Stomach (tissue), 9 donors: ENCODE measurements around the gene MALSU1. TPM values are rescaled to one million over a fixed set of nuclear protein-coding genes. Genes with fewer than 3 reads are reported as not detected.

Source experiments
- DNase-seq, 2 donors: peaks; one replicate each; pipeline versions ENCODE4 v3.0.0 to v3.0.0-alpha.2; 2013 to 2019
- H3K27ac ChIP-seq, 5 donors: fragments of 200-600 bp in 4 of 5; sonication (generic) in 4 of 5; one replicate each; pipeline ENCODE4 v1.5.1; 2013 to 2019; ENCODE audit warnings: mild to moderate bottlenecking in 1 of 5, moderate library complexity in 1 of 5
- H3K27me3 ChIP-seq, 3 donors: fragments of 200-600 bp; sonication (generic); one replicate each; pipeline ENCODE4 v1.5.1; 2017 to 2019; ENCODE audit warnings: mixed run types in 1 of 3
- H3K36me3 ChIP-seq, 4 donors: fragments of 200-600 bp; sonication (generic); 1 replicate in 3 of 4; 2 replicates in 1 of 4; pipeline ENCODE4 v1.5.1; 2016 to 2019
- H3K4me1 ChIP-seq, 4 donors: fragments of 200-600 bp; sonication (generic); one replicate each; pipeline ENCODE4 v1.5.1; 2016 to 2019
- H3K4me3 ChIP-seq, 4 donors: fragments of 200-600 bp; sonication (generic) in 3 of 4; one replicate each; pipeline ENCODE4 v1.5.1; 2016 to 2019; ENCODE audit warnings: mild to moderate bottlenecking in 1 of 4
- H3K9me3 ChIP-seq, 4 donors: fragments of 200-600 bp; sonication (generic); one replicate each; pipeline ENCODE4 v1.5.1; 2016 to 2019
- EP300 ChIP-seq: sonication (generic); formaldehyde crosslinking; IDR thresholded peaks from one replicate; pipeline ENCODE4 v1.6.1; 2017; ENCODE audit warnings: antibody characterized with exemption
- POLR2A ChIP-seq, 4 donors: fragments of 450-650 bp; IDR thresholded peaks; one replicate each; pipeline ENCODE4 v1.6.1; 2016; ENCODE audit warnings: antibody characterized with exemption in 4 of 4, control low read depth in 2 of 4, mild to moderate bottlenecking in 1 of 4, moderate library complexity in 1 of 4
- POLR2AphosphoS5 ChIP-seq, 3 donors: sonication (generic); formaldehyde crosslinking; IDR thresholded peaks; one replicate each; pipeline ENCODE4 v1.6.1; 2016; ENCODE audit warnings: antibody characterized with exemption in 3 of 3
- WGBS, 5 donors: extraction: QIAGEN DNeasy Blood & Tissue Kit in 3 of 5; methylation state at CpG; one replicate each; pipeline versions ENCODE4 v1.1.5 to v1.1.7; 2013 to 2018; 5-methylcytosine and 5-hydroxymethylcytosine counted together
- intact Hi-C: fragments of 100-400 bp; cut with DNase I; formaldehyde crosslinking; loops from one replicate; pipeline ENCODE4 v1.15.1; 2023; ENCODE audit warnings: low total_unique reads
- polyA plus RNA-seq, 3 donors: library from polyadenylated mRNA; stranded (reverse); fragments of 200-250 nt; gene quantifications; one replicate each; pipeline ENCODE4 v1.2.3, GENCODE V29; 2013
- total RNA-seq, 5 donors: library from RNA; depleted of rRNA; stranded (reverse); fragments of >200 nt; gene quantifications; one replicate each; pipeline versions ENCODE4 v1.1.0 to v1.2.3, GENCODE V29; 2014 to 2016
- TF ChIP-seq, protein P1 (sequence below), 7 experiments: fragments of 450-650 bp in 4 of 7; fragments of 200-600 bp in 3 of 7; sonication (generic) in 3 of 7; IDR thresholded peaks; one replicate each; pipeline ENCODE4 v1.5.1; 2016 to 2019; ENCODE audit warnings: antibody characterized with exemption in 7 of 7, control low read depth in 2 of 7, mild to moderate bottlenecking in 1 of 7
- donor health status: healthy with polysubstance abuse.
- donor health status: Bipolar disorder and iron deficiency.
- donor health status: healthy.

Gene MALSU1
- total and polyA plus RNA-seq, 8 donors, result 2.9 to 79.9 (median 49.1) TPM

DNA sequence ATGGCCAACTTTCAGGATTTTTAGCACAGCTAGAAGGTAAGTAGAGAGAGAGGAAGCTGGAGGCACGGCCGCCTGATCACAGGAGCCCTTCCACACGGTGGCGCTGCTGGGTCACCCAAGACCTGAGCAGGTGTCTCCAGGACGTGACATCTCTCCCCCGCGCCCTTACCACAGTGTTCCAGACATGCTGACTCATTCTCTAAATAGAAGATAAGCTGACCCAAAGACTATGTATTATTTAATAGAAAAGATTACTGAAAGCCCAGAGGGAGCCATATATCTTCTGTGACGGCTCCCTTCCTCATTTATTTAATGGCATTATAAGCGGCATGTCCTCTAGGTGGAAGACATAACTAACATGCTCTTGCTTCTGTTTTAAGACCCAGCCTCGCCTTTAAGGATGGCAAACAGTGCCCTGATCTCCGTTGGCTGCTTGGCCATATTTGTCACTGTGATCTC lies 26.0 kb upstream of the MALSU1 start:
- H3K27ac ChIP-seq, result no peak overlapping the region
- H3K4me3 ChIP-seq, result no peak overlapping the region
- WGBS, 5 donors, result 3 to 7% (median 5%) methylated on average over 11 of the region's 11 CpGs
- TF ChIP-seq, protein P1, sequence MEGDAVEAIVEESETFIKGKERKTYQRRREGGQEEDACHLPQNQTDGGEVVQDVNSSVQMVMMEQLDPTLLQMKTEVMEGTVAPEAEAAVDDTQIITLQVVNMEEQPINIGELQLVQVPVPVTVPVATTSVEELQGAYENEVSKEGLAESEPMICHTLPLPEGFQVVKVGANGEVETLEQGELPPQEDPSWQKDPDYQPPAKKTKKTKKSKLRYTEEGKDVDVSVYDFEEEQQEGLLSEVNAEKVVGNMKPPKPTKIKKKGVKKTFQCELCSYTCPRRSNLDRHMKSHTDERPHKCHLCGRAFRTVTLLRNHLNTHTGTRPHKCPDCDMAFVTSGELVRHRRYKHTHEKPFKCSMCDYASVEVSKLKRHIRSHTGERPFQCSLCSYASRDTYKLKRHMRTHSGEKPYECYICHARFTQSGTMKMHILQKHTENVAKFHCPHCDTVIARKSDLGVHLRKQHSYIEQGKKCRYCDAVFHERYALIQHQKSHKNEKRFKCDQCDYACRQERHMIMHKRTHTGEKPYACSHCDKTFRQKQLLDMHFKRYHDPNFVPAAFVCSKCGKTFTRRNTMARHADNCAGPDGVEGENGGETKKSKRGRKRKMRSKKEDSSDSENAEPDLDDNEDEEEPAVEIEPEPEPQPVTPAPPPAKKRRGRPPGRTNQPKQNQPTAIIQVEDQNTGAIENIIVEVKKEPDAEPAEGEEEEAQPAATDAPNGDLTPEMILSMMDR (IDR thresholded peaks at IDR 0.05), result peak in 5 of 7 experiments; percentile 42 to 77 (median 66)
- TF ChIP-seq POLR2A (IDR thresholded peaks at IDR 0.05) (no peak), POLR2AphosphoS5 (IDR thresholded peaks at IDR 0.05) (peak in 2 of 3 donors; percentile 54 to 84), EP300 (no peak)
- intact Hi-C loops, result no loop called here
- peaks cover 0 to 6% (median 0%) of the 10 kb centered on the region in 4 donors for H3K36me3 ChIP-seq
- peaks cover 0 to 12% (median 5%) of the 10 kb centered on the region in 4 donors for H3K4me1 ChIP-seq
- H3K9me3 ChIP-seq, result no peaks in the 10 kb centered on the region
- peaks cover 0 to 3% (median 0%) of the 10 kb centered on the region in 3 donors for H3K27me3 ChIP-seq
- peak; percentile 97 to 98 for DNase-seq

GRCh38 chr7:23275912-23276311 lies 23.2 kb upstream of the MALSU1 start:
- no peaks in the 10 kb centered on the region for H3K9me3 ChIP-seq
- peaks cover 0 to 12% (median 5%) of the 10 kb centered on the region in 4 donors for H3K4me1 ChIP-seq
- no peak overlapping the region for H3K27ac ChIP-seq
- 75 to 81% (median 79%) methylated on average over 5 of the region's 5 CpGs for WGBS, 5 donors
- no peak for DNase-seq
- TF ChIP-seq POLR2AphosphoS5 (IDR thresholded peaks at IDR 0.05) (no peak), POLR2A (IDR thresholded peaks at IDR 0.05) (no peak), EP300 (no peak)
- TF ChIP-seq, protein P1 (IDR thresholded peaks at IDR 0.05), result no peak
- no peaks in the 10 kb centered on the region for H3K36me3 ChIP-seq
- H3K27me3 ChIP-seq, result peaks cover 0 to 3% (median 0%) of the 10 kb centered on the region in 3 donors
- no peak overlapping the region for H3K4me3 ChIP-seq
- intact Hi-C loops, result no loop called here

- peaks cover 0 to 3% (median 0%) of the 10 kb centered on the region in 3 donors for H3K27me3 ChIP-seq
- no peak overlapping the region for H3K27ac ChIP-seq
- intact Hi-C loops, result no loop called here
- TF ChIP-seq, protein P1 (IDR thresholded peaks at IDR 0.05), result no peak
- no peak for TF ChIP-seq EP300
- no peak for TF ChIP-seq POLR2A (IDR thresholded peaks at IDR 0.05)
- no peak for TF ChIP-seq POLR2AphosphoS5 (IDR thresholded peaks at IDR 0.05)
- H3K9me3 ChIP-seq, result no peaks in the 10 kb centered on the region
- no peak overlapping the region for H3K4me3 ChIP-seq
- DNase-seq, result no peak
- WGBS, 5 donors, result 72 to 80% (median 75%) methylated on average over 5 of the region's 5 CpGs
- H3K4me1 ChIP-seq, result peaks cover 0 to 12% (median 5%) of the 10 kb centered on the region in 4 donors
- no peaks in the 10 kb centered on the region for H3K36me3 ChIP-seq
These were observed 22.8 kb upstream of the MALSU1 start for GRCh38 chr7:23276376-23276775.

GRCh38 chr7:23276947-23277346 lies 22.2 kb upstream of the MALSU1 start:
- intact Hi-C loops, result no loop called here
- TF ChIP-seq, protein P1 (IDR thresholded peaks at IDR 0.05), result no peak
- TF ChIP-seq POLR2AphosphoS5 (IDR thresholded peaks at IDR 0.05), result no peak
- TF ChIP-seq POLR2A (IDR thresholded peaks at IDR 0.05), result no peak
- no peak for TF ChIP-seq EP300
- Histone ChIP-seq H3K27ac (no peak overlapping the region), H3K36me3 (no peaks in the 10 kb centered on the region), H3K4me3 (no peak overlapping the region), H3K9me3 (no peaks in the 10 kb centered on the region), H3K27me3 (peaks cover 0 to 3% (median 0%) of the 10 kb centered on the region in 3 donors), H3K4me1 (peaks cover 0 to 12% (median 5%) of the 10 kb centered on the region in 4 donors)
- 88 to 91% (median 89%) methylated on average over 3 of the region's 3 CpGs for WGBS, 5 donors
- no peak for DNase-seq
